Middle frontal gyrus (tissue), 1 donor: ENCODE data around the gene CAMKK2.
"Not testable (repeated sequence)": the region's sequence is repeated elsewhere in the genome, so short reads cannot be mapped to it uniquely, and the experiment has no call there.

Experiments used
- DNase-seq: peaks from one replicate; pipeline ENCODE4 v3.0.0-alpha.2; 2015; ENCODE audit warnings: low spot score; ENCODE audit errors: extremely low spot score

CAMKK2 gene

GRCh38 chr12:121279507-121279915 lies 17.0 kb downstream of the CAMKK2 start:
- no peak for DNase-seq

- no peak for DNase-seq
Observed at GRCh38 chr12:121279071-121279375, 17.5 kb downstream of the CAMKK2 start.

- no peak for DNase-seq
Observed at GRCh38 chr12:121278169-121279070, 18.1 kb downstream of the CAMKK2 start.

GRCh38 chr12:121277374-121277759 lies 19.1 kb downstream of the CAMKK2 start:
- DNase-seq: no peak

GRCh38 chr12:121274036-121274763 lies 22.3 kb downstream of the CAMKK2 start:
- DNase-seq: no peak

- no peak for DNase-seq
Observed at GRCh38 chr12:121273364-121273896, 23.1 kb downstream of the CAMKK2 start.

- no peak for DNase-seq
Observed at GRCh38 chr12:121267822-121268221, 28.7 kb downstream of the CAMKK2 start.

GRCh38 chr12:121264951-121265515 lies 31.5 kb downstream of the CAMKK2 start:
- no peak for DNase-seq

GRCh38 chr12:121264135-121264534 lies 32.4 kb downstream of the CAMKK2 start:
- no peak for DNase-seq

- DNase-seq: no peak
Observed at GRCh38 chr12:121263206-121263935, 33.1 kb downstream of the CAMKK2 start.

- no peak for DNase-seq
Observed at GRCh38 chr12:121261398-121261797, 35.1 kb downstream of the CAMKK2 start.

- no peak for DNase-seq
Observed at GRCh38 chr12:121260091-121260490, 36.4 kb downstream of the CAMKK2 start.

- no peak for DNase-seq
Observed at GRCh38 chr12:121259074-121259473, 37.4 kb downstream of the CAMKK2 start.

GRCh38 chr12:121257704-121258449 lies 38.6 kb downstream of the CAMKK2 start:
- not testable (repeated sequence) for DNase-seq

GRCh38 chr12:121255433-121255832 lies 41.1 kb downstream of the CAMKK2 start:
- DNase-seq: no peak

- no peak for DNase-seq
Observed at GRCh38 chr12:121253638-121254335, 42.7 kb downstream of the CAMKK2 start.

- no peak for DNase-seq
Observed at GRCh38 chr12:121252712-121253345, 43.7 kb downstream of the CAMKK2 start.

- DNase-seq: no peak
Observed at GRCh38 chr12:121251838-121252237, 44.7 kb downstream of the CAMKK2 start.

- DNase-seq: no peak
Observed at GRCh38 chr12:121250359-121250758, 46.1 kb downstream of the CAMKK2 start.

GRCh38 chr12:121248622-121249021 lies 47.9 kb downstream of the CAMKK2 start:
- DNase-seq: no peak
